Pons (tissue), 1 donor: ENCODE data around the gene PRKCE.
"Not testable (repeated sequence)": the region's sequence is repeated elsewhere in the genome, so short reads cannot be mapped to it uniquely, and the experiment has no call there.

Experiments used
- DNase-seq: peaks from one replicate; pipeline ENCODE4 v3.0.0-alpha.2; 2016; ENCODE audit warnings: low spot score

Gene PRKCE

GRCh38 chr2:45699032-45699658 is 47.7 kb downstream of the PRKCE start:
- DNase-seq, result no peak

GRCh38 chr2:45700407-45701013 is 49.0 kb downstream of the PRKCE start:
- no peak for DNase-seq

GRCh38 chr2:45705233-45705632 is 53.8 kb downstream of the PRKCE start:
- no peak for DNase-seq

GRCh38 chr2:45706033-45706432 is 54.6 kb downstream of the PRKCE start:
- no peak for DNase-seq

- no peak for DNase-seq
Measured at GRCh38 chr2:45707006-45707405, 55.5 kb downstream of the PRKCE start.

- no peak for DNase-seq
Measured at GRCh38 chr2:45707661-45708060, 56.2 kb downstream of the PRKCE start.

- no peak for DNase-seq
Measured at GRCh38 chr2:45708501-45708900, 57.0 kb downstream of the PRKCE start.

GRCh38 chr2:45709137-45709536 is 57.7 kb downstream of the PRKCE start:
- DNase-seq, result no peak

GRCh38 chr2:45710468-45710867 is 59.0 kb downstream of the PRKCE start:
- DNase-seq, result no peak

- DNase-seq, result no peak
Measured at GRCh38 chr2:45711224-45711623, 59.7 kb downstream of the PRKCE start.

GRCh38 chr2:45712570-45712969 is 61.1 kb downstream of the PRKCE start:
- no peak for DNase-seq

GRCh38 chr2:45713136-45713535 is 61.7 kb downstream of the PRKCE start:
- DNase-seq, result no peak

GRCh38 chr2:45713591-45713990 is 62.1 kb downstream of the PRKCE start:
- no peak for DNase-seq

GRCh38 chr2:45714679-45715078 is 63.2 kb downstream of the PRKCE start:
- no peak for DNase-seq

- DNase-seq, result no peak
Measured at GRCh38 chr2:45715601-45716379, 64.3 kb downstream of the PRKCE start.

GRCh38 chr2:45716432-45716831 is 65.0 kb downstream of the PRKCE start:
- DNase-seq, result not testable (repeated sequence)

- DNase-seq, result no peak
Measured at GRCh38 chr2:45716915-45717314, 65.4 kb downstream of the PRKCE start.

GRCh38 chr2:45720210-45720609 is 68.7 kb downstream of the PRKCE start:
- DNase-seq, result no peak

- DNase-seq, result no peak
Measured at GRCh38 chr2:45721150-45721549, 69.7 kb downstream of the PRKCE start.

- DNase-seq, result no peak
Measured at GRCh38 chr2:45722477-45722876, 71.0 kb downstream of the PRKCE start.

GRCh38 chr2:45723857-45724256 is 72.4 kb downstream of the PRKCE start:
- no peak for DNase-seq

- DNase-seq, result no peak
Measured at GRCh38 chr2:45724335-45724734, 72.9 kb downstream of the PRKCE start.

GRCh38 chr2:45725731-45726130 is 74.3 kb downstream of the PRKCE start:
- DNase-seq, result no peak
